ENCODE results near the gene ERRFI1. TPM values are rescaled to one million over a fixed set of nuclear protein-coding genes. Genes with fewer than 3 reads are reported as not detected.

The ERRFI1 gene
- total and polyA plus RNA-seq, 10 of the 15 experiments (the other 5 are each of a cell fraction or from before 2014, with no cell fraction given) = 0.90 to 6.5 (median 3.1) TPM

- SMC1A ChIA-PET (ENCODE audit: uncharacterized antibody, unreplicated experiment) = no interaction called here
- TF ChIP-seq RELA (IDR thresholded peaks at IDR 0.05; ENCODE audit: borderline replicate concordance, partially characterized antibody) (no peak), NKRF (conservative IDR thresholded peaks at IDR 0.05) (no peak), KDM1A (IDR thresholded peaks at IDR 0.05; ENCODE audit: borderline replicate concordance) (no peak), NR2C1 (IDR thresholded peaks at IDR 0.05) (no peak), BHLHE40 (IDR thresholded peaks at IDR 0.05; ENCODE audit: borderline replicate concordance in 1 of 2, low read depth in 2 of 2, low read length in 1 of 2) (no peak), NR2F1 (conservative IDR thresholded peaks at IDR 0.05) (no peak), MTA3 (IDR thresholded peaks at IDR 0.05; ENCODE audit: borderline replicate concordance, low read length) (no peak), ZBTB11 (CRISPR knock-in tag; IDR thresholded peaks at IDR 0.05) (no peak), IKZF2 (IDR thresholded peaks at IDR 0.05) (no peak), SMAD1 (IDR thresholded peaks at IDR 0.05; ENCODE audit: low read depth, partially characterized antibody) (no peak), ATF2 (IDR thresholded peaks at IDR 0.05; ENCODE audit: low read length) (no peak), ATF3 (IDR thresholded peaks at IDR 0.05; ENCODE audit: borderline replicate concordance, extremely low read depth, low read depth, low read length) (no peak), RCOR1 (conservative IDR thresholded peaks at IDR 0.05; ENCODE audit: low read depth, low read length) (no peak), PKNOX1 (IDR thresholded peaks at IDR 0.05) (no peak)
Measured at GRCh38 chr1:8021676-8022266, 4.3 kb downstream of the ERRFI1 start.

More at GRCh38 chr1:8021676-8022266, 4.3 kb downstream of the ERRFI1 start:
- Histone ChIP-seq H3K9ac (ENCODE audit: control insufficient read depth, insufficient read depth, low read length) (no peak overlapping the region), H3K9me3 (replicated peaks; ENCODE audit: control insufficient read depth, insufficient read depth, low read length) (no peaks in the 10 kb centered on the region), H3K27ac (ENCODE audit: control insufficient read depth, insufficient read depth) (no peak overlapping the region), H4K20me1 (ENCODE audit: control insufficient read depth, insufficient read depth) (no peaks in the 10 kb centered on the region), H3K4me2 (ENCODE audit: control insufficient read depth, insufficient read depth) (no peak overlapping the region), H3K79me2 (ENCODE audit: control insufficient read depth, insufficient read depth, low read length) (no peaks in the 10 kb centered on the region), H3K27me3 (replicated peaks in 1 of 2; ENCODE audit: control insufficient read depth in 2 of 2, insufficient read depth in 2 of 2, low read length in 1 of 2) (peaks cover 0 to 4% of the 10 kb centered on the region in 2 experiments; a peak in 1 of 4 replicates), H3K36me3 (ENCODE audit: control insufficient read depth in 2 of 2, insufficient read depth in 2 of 2, low read length in 1 of 2) (no peaks in the 10 kb centered on the region), H3K4me1 (ENCODE audit: control insufficient read depth, insufficient read depth, low read length) (peaks cover 5% of the 10 kb centered on the region), H2AFZ (ENCODE audit: control insufficient read depth, low read depth, low read length) (no peak overlapping the region), H3K4me3 (no peak overlapping the region)
- in situ Hi-C loops (cut with MboI) = loop anchor here (5.0 kb wide), 1 partner anchor 291 kb away; no protein-coding TSS in a partner anchor
- ATAC-seq (no peak), DNase-seq (ENCODE audit: low read depth, low spot score) (no peak), FAIRE-seq (no peak)
- RAD21 ChIA-PET (ENCODE audit: unreplicated experiment) = no interaction called here
- POLR2A ChIA-PET = no interaction called here
- WGBS (ENCODE audit: insufficient coverage, insufficient replicate concordance, low lambda C conversion rate, missing lambda C conversion rate) = 92% methylated on average over 6 of the region's 6 CpGs
- no TSS peak for BruUV-seq (replicated peaks)
- intact Hi-C loops (cut with micrococcal nuclease; ENCODE audit: unreplicated experiment) = no loop called here
- CTCF ChIA-PET = interaction anchor here (11.7 kb wide), 1 partner anchor 42 kb away, joined by 263 read pairs; no protein-coding TSS in a partner anchor

All from GM12878 (cell line).